Activated CD4-positive, alpha-beta memory T cell treated with anti-CD3 and anti-CD28 coated beads, Interleukin-2, amount 10 ng/mL, durations not matched to agents 7 days and 5 days (primary cell): ENCODE measurements around the gene OSBP2. TPM values are rescaled to one million over a fixed set of nuclear protein-coding genes. Genes with fewer than 3 reads are reported as not detected.

Experiments
- CTCF ChIA-PET: fragments of 350-600 bp; sonication (Branson Sonifier 250); formaldehyde crosslinking; loops from one replicate; lab custom pipeline; 2021; ENCODE audit warnings: antibody characterized with exemption, inconsistent platforms; lab: Charles Lee
- POLR2A ChIA-PET: fragments of 350-600 bp; sonication (Branson Sonifier 250); formaldehyde crosslinking; loops from one replicate; lab custom pipeline; 2021; ENCODE audit warnings: antibody characterized with exemption; lab: Charles Lee
- DNase-seq: peaks from one replicate; pipeline ENCODE4 v3.0.0-alpha.2; 2020
- H3K27ac Mint-ChIP-seq: one replicate; pipeline ENCODE4 v1.8.0; 2021; ENCODE audit warnings: mild to moderate bottlenecking, mixed read lengths
- H3K27me3 Mint-ChIP-seq: one replicate; pipeline ENCODE4 v1.8.0; 2021; ENCODE audit warnings: mixed read lengths
- H3K36me3 Mint-ChIP-seq: one replicate; pipeline ENCODE4 v1.8.0; 2021; ENCODE audit warnings: low read depth, mixed read lengths
- H3K4me1 Mint-ChIP-seq: one replicate; pipeline ENCODE4 v1.8.0; 2021; ENCODE audit warnings: mixed read lengths
- H3K4me3 Mint-ChIP-seq: one replicate; pipeline ENCODE4 v1.8.0; 2021; ENCODE audit warnings: mild to moderate bottlenecking, mixed read lengths
- H3K9me3 Mint-ChIP-seq: one replicate; pipeline ENCODE4 v1.8.0; 2021; ENCODE audit warnings: mixed read lengths
- total RNA-seq, 2 experiments: library from RNA; stranded (reverse); gene quantifications; one replicate each; pipeline ENCODE4 v1.2.3, GENCODE V29; 2021

The OSBP2 gene
- total RNA-seq, 2 experiments from 2014 or later, result 4.8 to 5.0 TPM

DNA sequence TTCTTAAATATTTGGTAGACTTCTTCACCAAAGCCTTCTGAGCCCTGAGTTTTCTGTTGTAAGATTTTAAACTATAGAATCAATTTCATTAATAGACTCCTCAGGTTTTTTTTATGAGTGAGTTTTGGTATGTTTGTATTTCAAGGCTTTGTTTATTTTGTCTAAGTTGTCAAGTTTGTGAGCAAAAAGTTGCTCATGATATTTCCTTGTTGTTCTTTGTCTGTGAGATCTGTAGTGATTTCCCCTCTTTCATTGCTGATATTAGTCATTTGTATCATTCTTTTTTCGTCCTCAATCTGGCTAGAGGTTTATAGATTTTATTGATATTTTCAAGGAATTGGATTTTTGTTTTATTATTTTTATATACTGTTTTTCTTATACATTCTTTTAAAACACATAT is 152.9 kb downstream of the OSBP2 start:
- H3K9me3 Mint-ChIP-seq, result no peaks in the 10 kb centered on the region
- ChIA-PET POLR2A (no interaction called here), CTCF (interaction anchor here (0.6 kb wide), 1 partner anchor 74 kb away, joined by 7 read pairs; no protein-coding TSS in a partner anchor)
- H3K27me3 Mint-ChIP-seq, result peaks cover 5% of the 10 kb centered on the region
- no peaks in the 10 kb centered on the region for H3K4me1 Mint-ChIP-seq
- H3K4me3 Mint-ChIP-seq, result no peak overlapping the region
- no peak for DNase-seq
- no peak overlapping the region for H3K27ac Mint-ChIP-seq
- H3K36me3 Mint-ChIP-seq, result no peaks in the 10 kb centered on the region

DNA sequence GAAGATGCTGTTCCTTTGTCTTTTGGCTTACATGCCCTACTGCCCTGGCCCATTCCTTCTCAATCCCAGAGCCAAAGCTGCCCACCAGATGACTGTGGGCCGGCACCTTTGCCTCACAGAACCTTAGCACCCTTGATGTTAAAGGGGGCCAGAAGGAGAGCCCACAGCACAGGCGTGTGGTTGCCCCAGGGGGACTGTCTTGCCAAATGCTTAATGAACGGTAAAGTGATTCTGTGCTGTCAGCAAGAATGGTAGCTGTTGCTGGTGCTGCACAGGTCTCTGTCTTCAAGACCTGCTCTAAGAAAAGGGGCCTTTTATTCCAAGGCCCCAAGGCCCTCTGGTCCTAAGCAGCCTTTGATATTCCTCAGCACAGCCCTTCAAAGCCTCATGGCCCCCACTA is 160.6 kb downstream of the OSBP2 start:
- no peak overlapping the region for H3K27ac Mint-ChIP-seq
- no peak for DNase-seq
- POLR2A ChIA-PET, result no interaction called here
- H3K9me3 Mint-ChIP-seq, result peaks cover 4% of the 10 kb centered on the region
- no peaks in the 10 kb centered on the region for H3K4me1 Mint-ChIP-seq
- peaks cover 3% of the 10 kb centered on the region for H3K36me3 Mint-ChIP-seq
- CTCF ChIA-PET, result no interaction called here
- no peak overlapping the region for H3K4me3 Mint-ChIP-seq
- H3K27me3 Mint-ChIP-seq, result peaks cover 5% of the 10 kb centered on the region

- Mint-ChIP-seq H3K9me3 (peaks cover 4% of the 10 kb centered on the region), H3K27ac (no peak overlapping the region), H3K4me3 (no peak overlapping the region), H3K4me1 (no peaks in the 10 kb centered on the region), H3K27me3 (peaks cover 5% of the 10 kb centered on the region), H3K36me3 (peaks cover 3% of the 10 kb centered on the region)
- ChIA-PET CTCF (no interaction called here), POLR2A (no interaction called here)
- no peak for DNase-seq
These were observed 161.2 kb downstream of the OSBP2 start for GRCh38 chr22:30855677-30856518.

DNA sequence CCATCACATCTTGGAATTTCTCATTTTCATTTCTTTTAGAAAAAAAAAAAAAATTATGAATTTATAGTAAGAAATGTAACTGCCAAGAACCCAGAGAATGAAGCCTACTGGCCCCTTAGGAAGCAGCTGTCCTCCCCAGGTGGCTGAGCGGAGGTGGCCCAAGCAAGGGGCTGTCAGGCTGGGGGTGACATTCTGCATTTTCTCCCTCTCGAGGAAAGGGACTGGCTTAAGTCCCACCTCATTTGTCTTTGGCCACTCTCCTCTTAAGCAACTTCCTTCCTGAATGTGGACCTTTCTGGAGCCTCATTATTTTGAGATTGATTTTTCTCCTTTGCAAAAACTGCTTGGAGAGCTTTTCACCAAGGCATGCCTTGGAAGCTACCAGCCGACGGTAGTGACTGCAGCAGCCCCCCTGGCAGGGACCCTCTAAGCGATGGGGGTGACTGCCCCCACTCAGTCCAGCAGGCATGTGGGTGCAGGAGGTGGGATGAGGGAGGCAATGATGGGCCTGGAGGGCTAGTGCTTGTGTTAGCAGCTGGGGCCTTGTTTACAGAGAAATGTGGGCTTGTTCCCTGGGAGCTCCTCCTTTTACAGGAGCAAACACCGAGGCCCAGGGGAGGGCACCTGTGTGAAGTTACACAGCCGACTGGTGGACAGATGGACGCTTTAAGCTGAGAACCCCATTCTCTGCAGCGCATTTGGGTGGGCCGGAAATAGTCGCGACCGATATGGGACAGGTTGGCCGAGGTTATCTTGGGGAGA is 162.2 kb downstream of the OSBP2 start:
- Mint-ChIP-seq H3K4me3 (no peak overlapping the region), H3K36me3 (peaks cover 3% of the 10 kb centered on the region), H3K27ac (no peak overlapping the region), H3K4me1 (no peaks in the 10 kb centered on the region), H3K9me3 (peaks cover 4% of the 10 kb centered on the region), H3K27me3 (peaks cover 5% of the 10 kb centered on the region)
- CTCF ChIA-PET, result no interaction called here
- DNase-seq, result no peak
- POLR2A ChIA-PET, result no interaction called here

- CTCF ChIA-PET, result no interaction called here
These were observed 163.1 kb downstream of the OSBP2 start for GRCh38 chr22:30857791-30858190.

DNA sequence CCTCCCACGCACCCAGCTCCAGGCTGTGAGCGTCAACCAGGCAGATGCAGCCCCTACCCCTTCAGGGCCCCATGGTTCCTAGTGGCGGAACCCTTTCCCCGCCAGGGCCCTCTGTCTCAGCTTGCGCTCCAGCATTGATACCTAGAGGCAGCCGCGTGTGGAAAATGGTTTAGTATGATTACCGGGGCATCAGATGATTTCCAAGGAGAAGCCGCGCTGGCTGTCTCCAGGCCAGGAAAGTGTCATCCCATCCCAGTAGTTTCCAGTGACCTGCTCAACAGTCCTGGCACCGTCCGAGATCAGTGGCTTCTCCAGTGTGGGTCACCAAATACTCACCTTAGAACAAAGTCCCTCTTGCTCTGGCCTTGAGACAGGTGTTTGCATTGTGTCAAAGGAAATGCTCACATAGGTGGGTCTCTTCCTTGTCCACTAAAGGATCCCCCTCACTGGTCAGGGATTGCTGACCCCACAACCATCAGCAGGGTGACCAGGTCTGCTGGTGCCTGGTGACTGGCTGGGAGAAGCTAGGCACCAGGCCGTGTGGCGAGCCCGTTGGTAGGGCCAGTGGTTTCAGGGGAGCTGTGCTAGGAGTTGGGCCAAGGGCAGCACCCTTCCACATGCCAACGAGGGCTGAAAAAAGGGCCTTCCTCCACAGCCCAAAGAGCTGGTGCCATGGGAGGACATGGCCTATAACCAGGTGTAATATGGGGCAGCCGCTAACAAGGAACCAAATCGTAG is 164.5 kb downstream of the OSBP2 start:
- ChIA-PET POLR2A (no interaction called here), CTCF (no interaction called here)
- no peak for DNase-seq
- Mint-ChIP-seq H3K4me1 (no peaks in the 10 kb centered on the region), H3K36me3 (peaks cover 3% of the 10 kb centered on the region), H3K9me3 (peaks cover 4% of the 10 kb centered on the region), H3K27ac (no peak overlapping the region), H3K27me3 (no peaks in the 10 kb centered on the region), H3K4me3 (no peak overlapping the region)

More at GRCh38 chr22:30857791-30858190, 163.1 kb downstream of the OSBP2 start:
- Mint-ChIP-seq H3K4me1 (no peaks in the 10 kb centered on the region), H3K27me3 (peaks cover 4% of the 10 kb centered on the region), H3K9me3 (peaks cover 4% of the 10 kb centered on the region), H3K4me3 (no peak overlapping the region), H3K36me3 (peaks cover 3% of the 10 kb centered on the region), H3K27ac (no peak overlapping the region)
- DNase-seq, result no peak
- POLR2A ChIA-PET, result no interaction called here

DNA sequence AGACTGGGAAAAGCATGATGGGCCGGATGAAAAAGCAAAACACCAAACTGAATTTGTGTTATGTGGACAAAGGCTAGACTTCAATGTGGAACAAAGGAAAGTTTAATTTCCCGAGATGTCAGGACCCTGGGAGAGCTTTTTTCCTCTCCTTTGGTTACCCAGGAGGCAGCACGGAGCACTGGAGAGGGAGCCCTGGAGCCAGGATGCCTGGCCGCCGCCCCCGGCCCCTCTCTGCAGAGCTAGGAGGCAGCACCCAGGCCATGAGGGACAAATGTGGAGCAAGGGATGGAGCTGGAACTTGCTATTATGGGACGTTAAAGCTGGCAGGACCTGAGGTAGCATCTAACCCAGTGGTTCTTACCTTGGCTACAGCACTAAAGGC is 165.0 kb downstream of the OSBP2 start:
- ChIA-PET POLR2A (no interaction called here), CTCF (no interaction called here)
- Mint-ChIP-seq H3K9me3 (peaks cover 1% of the 10 kb centered on the region), H3K36me3 (peaks cover under 1% of the 10 kb centered on the region), H3K27ac (no peak overlapping the region), H3K27me3 (no peaks in the 10 kb centered on the region), H3K4me1 (no peaks in the 10 kb centered on the region), H3K4me3 (no peak overlapping the region)
- no peak for DNase-seq

DNA sequence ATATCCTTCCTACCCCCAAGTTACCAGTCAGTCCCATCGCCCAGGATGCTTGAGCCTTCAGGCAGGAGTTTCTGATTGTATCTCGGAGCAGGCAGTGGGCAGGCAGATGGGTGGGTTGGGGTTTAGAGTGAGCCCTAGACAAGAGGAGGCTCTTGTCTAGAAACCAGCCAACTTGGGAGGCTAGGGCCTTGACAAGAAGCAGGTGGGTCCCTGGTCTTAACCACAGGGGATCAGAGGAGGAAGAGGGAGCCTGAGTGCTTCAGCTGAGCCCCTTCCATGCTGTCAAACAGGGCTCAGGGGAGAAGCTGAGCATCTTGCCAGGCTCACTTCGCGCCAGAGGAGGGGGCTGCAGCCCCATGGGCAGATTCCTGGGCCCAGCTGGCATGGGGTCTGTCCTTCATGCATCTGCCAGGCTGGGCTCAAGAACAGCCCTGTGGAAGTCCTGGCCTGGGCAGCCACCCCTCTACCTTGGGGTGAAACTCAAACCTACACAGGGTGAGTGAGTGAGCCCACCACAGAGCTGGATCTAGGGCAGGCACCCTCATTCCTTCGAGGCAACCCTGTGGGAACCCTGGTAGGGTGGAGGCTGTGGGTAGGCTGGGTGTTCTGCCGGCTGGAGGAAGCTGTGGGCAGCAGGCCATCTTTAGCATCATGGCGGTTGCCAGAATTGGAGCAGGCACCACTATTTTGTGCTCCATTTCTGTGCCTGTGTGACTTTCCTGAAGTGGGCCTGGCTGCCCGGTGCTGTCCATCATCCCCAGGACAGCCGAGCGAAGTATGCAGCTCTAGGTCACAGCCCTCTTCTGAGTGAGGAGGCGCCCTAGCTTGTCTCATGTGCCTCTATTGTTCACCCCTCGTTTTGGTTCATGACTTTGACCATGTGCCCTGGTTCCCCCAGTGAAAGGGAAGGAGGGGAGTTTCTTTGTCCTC is 165.8 kb downstream of the OSBP2 start:
- no peak overlapping the region for H3K4me3 Mint-ChIP-seq
- H3K4me1 Mint-ChIP-seq, result no peaks in the 10 kb centered on the region
- no peak overlapping the region for H3K27ac Mint-ChIP-seq
- no peaks in the 10 kb centered on the region for H3K27me3 Mint-ChIP-seq
- H3K9me3 Mint-ChIP-seq, result no peaks in the 10 kb centered on the region
- no peaks in the 10 kb centered on the region for H3K36me3 Mint-ChIP-seq
- CTCF ChIA-PET, result no interaction called here
- DNase-seq, result no peak
- POLR2A ChIA-PET, result no interaction called here

GRCh38 chr22:30861131-30861530 is 166.5 kb downstream of the OSBP2 start:
- Mint-ChIP-seq H3K4me3 (no peak overlapping the region), H3K27me3 (no peaks in the 10 kb centered on the region), H3K9me3 (no peaks in the 10 kb centered on the region), H3K4me1 (no peaks in the 10 kb centered on the region), H3K36me3 (no peaks in the 10 kb centered on the region), H3K27ac (no peak overlapping the region)
- ChIA-PET POLR2A (no interaction called here), CTCF (no interaction called here)
- no peak for DNase-seq

- DNase-seq, result no peak
- POLR2A ChIA-PET, result no interaction called here
- Mint-ChIP-seq H3K27me3 (no peaks in the 10 kb centered on the region), H3K9me3 (no peaks in the 10 kb centered on the region), H3K4me3 (no peak overlapping the region), H3K36me3 (no peaks in the 10 kb centered on the region), H3K4me1 (peaks cover 1% of the 10 kb centered on the region), H3K27ac (no peak overlapping the region)
- CTCF ChIA-PET, result interaction anchor here (0.7 kb wide), 1 partner anchor 156 kb away, joined by 3 read pairs; no protein-coding TSS in a partner anchor
These were observed 167.2 kb downstream of the OSBP2 start for GRCh38 chr22:30861688-30862552.

DNA sequence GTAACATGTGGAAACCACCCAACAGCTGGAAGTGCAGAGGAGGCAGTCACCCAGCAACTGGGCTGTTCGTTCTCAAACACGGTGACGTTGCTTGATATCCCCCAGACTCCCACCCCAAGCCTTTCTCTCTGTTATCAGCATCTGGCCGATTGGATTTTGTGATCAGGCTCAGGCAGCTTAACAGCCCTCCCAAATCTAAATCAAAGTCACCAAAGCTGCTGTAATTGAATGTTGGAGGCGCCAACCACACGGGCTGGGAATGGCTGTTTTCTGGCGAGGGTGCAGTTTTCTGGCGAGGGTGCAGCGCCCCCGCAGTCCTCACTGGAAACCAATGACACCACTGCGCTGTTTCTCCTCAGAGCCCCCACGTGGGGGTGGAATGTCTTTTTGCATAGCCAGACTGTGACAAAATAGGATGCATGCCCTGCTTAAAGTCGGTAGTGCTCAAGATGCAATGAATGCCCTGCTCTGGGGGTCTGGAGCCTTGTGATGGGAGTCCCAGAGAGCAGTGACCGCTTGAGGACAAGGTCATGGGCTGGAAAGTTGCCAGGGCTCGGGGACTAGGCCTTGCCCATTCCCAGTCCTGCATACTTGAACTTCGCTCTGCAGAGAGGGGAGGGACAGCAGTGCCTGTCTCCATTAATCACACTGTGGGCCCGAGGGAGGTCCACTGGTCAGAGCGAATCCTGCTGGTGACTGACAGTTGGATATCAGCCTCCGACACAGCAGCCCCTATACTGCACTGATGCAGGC is 168.6 kb downstream of the OSBP2 start:
- H3K27ac Mint-ChIP-seq, result no peak overlapping the region
- ChIA-PET POLR2A (no interaction called here), CTCF (no interaction called here)
- H3K4me3 Mint-ChIP-seq, result no peak overlapping the region
- no peaks in the 10 kb centered on the region for H3K27me3 Mint-ChIP-seq
- no peak for DNase-seq
- peaks cover 1% of the 10 kb centered on the region for H3K4me1 Mint-ChIP-seq
- H3K36me3 Mint-ChIP-seq, result no peaks in the 10 kb centered on the region
- no peaks in the 10 kb centered on the region for H3K9me3 Mint-ChIP-seq
